Measurements from ENCODE around the gene DOCK2. TPM values are rescaled to one million over a fixed set of nuclear protein-coding genes. Genes with fewer than 3 reads are reported as not detected.

DOCK2 gene
- total RNA-seq, 1 donor from 2014 or later = 1.1 TPM

- Mint-ChIP-seq H3K27ac (no peak overlapping the region), H3K4me3 (no peak overlapping the region), H3K27me3 (ENCODE audit: insufficient read depth, low read depth) (peaks cover 3% of the 10 kb centered on the region), H3K36me3 (no peaks in the 10 kb centered on the region), H3K9me3 (no peaks in the 10 kb centered on the region), H3K4me1 (peaks cover 4% of the 10 kb centered on the region)
- Histone ChIP-seq H3K79me2 (ENCODE audit: low read depth) (no peaks in the 10 kb centered on the region), H3K27me3 (no peaks in the 10 kb centered on the region), H3K4me1 (no peaks in the 10 kb centered on the region), H3K4me3 (no peak overlapping the region), H3K9me3 (ENCODE audit: low read depth) (no peaks in the 10 kb centered on the region), H4K20me1 (ENCODE audit: low read depth) (no peaks in the 10 kb centered on the region), H3F3A (ENCODE audit: low read depth) (peaks cover under 1% of the 10 kb centered on the region), H3K9ac (no peak overlapping the region), H3K27ac (no peak overlapping the region), H3K4me2 (no peak overlapping the region), H2AFZ (replicated peaks) (no peak overlapping the region), H3K36me3 (no peaks in the 10 kb centered on the region)
- TF ChIP-seq EZH2 (IDR thresholded peaks at IDR 0.05) = no peak
- TF ChIP-seq EZH2phosphoT487 (IDR thresholded peaks at IDR 0.05) = no peak
- no peak for TF ChIP-seq CTCF (IDR thresholded peaks at IDR 0.05)
- no peak for DNase-seq (ENCODE audit: low spot score)
Measured at GRCh38 chr5:169840405-169840804, 203.3 kb downstream of the DOCK2 start.

GRCh38 chr5:169842699-169843098 lies 205.6 kb downstream of the DOCK2 start:
- Histone ChIP-seq H3K4me2 (no peak overlapping the region), H4K20me1 (ENCODE audit: low read depth) (no peaks in the 10 kb centered on the region), H2AFZ (replicated peaks) (no peak overlapping the region), H3K27me3 (no peaks in the 10 kb centered on the region), H3K36me3 (no peaks in the 10 kb centered on the region), H3F3A (ENCODE audit: low read depth) (peaks cover 4% of the 10 kb centered on the region), H3K4me1 (peaks cover 6% of the 10 kb centered on the region), H3K4me3 (no peak overlapping the region), H3K9ac (no peak overlapping the region), H3K79me2 (ENCODE audit: low read depth) (no peaks in the 10 kb centered on the region), H3K9me3 (ENCODE audit: low read depth) (no peaks in the 10 kb centered on the region), H3K27ac (no peak overlapping the region)
- Mint-ChIP-seq H3K4me3 (no peak overlapping the region), H3K27me3 (ENCODE audit: insufficient read depth, low read depth) (peaks cover 3% of the 10 kb centered on the region), H3K4me1 (peaks cover 4% of the 10 kb centered on the region), H3K9me3 (no peaks in the 10 kb centered on the region), H3K36me3 (no peaks in the 10 kb centered on the region), H3K27ac (no peak overlapping the region)
- DNase-seq (ENCODE audit: low spot score) = no peak
- TF ChIP-seq CTCF (IDR thresholded peaks at IDR 0.05) (no peak), EZH2 (IDR thresholded peaks at IDR 0.05) (no peak), EZH2phosphoT487 (IDR thresholded peaks at IDR 0.05) (no peak)

- no peak for DNase-seq (ENCODE audit: low spot score)
- peaks cover 4% of the 10 kb centered on the region for H3K4me1 Mint-ChIP-seq
- Histone ChIP-seq H3K4me2 (no peak overlapping the region), H3K27me3 (no peaks in the 10 kb centered on the region), H3K27ac (no peak overlapping the region), H3K4me3 (no peak overlapping the region), H3F3A (ENCODE audit: low read depth) (peaks cover 4% of the 10 kb centered on the region), H3K36me3 (no peaks in the 10 kb centered on the region), H2AFZ (replicated peaks) (no peak overlapping the region), H3K4me1 (peaks cover 6% of the 10 kb centered on the region), H3K9me3 (ENCODE audit: low read depth) (no peaks in the 10 kb centered on the region), H3K9ac (no peak overlapping the region), H3K79me2 (ENCODE audit: low read depth) (no peaks in the 10 kb centered on the region), H4K20me1 (ENCODE audit: low read depth) (no peaks in the 10 kb centered on the region)
- no peak for TF ChIP-seq CTCF (IDR thresholded peaks at IDR 0.05)
- no peak for TF ChIP-seq EZH2 (IDR thresholded peaks at IDR 0.05)
- no peak for TF ChIP-seq EZH2phosphoT487 (IDR thresholded peaks at IDR 0.05)
- H3K27ac Mint-ChIP-seq = no peak overlapping the region
- peaks cover 3% of the 10 kb centered on the region for H3K27me3 Mint-ChIP-seq (ENCODE audit: insufficient read depth, low read depth)
- H3K36me3 Mint-ChIP-seq = no peaks in the 10 kb centered on the region
- H3K4me3 Mint-ChIP-seq = no peak overlapping the region
- peaks cover 14% of the 10 kb centered on the region for H3K9me3 Mint-ChIP-seq
Measured at GRCh38 chr5:169847519-169847918, 210.4 kb downstream of the DOCK2 start.

Data from neural progenitor cell (in vitro differentiated cells).